NCI-H82 treated with DMSO at 0.1 percent for 48 hours (cell line): ENCODE data around the gene JAKMIP3.

Experiments used
- DNase-seq: peaks from one replicate; lab custom pipeline; 2025; ENCODE audit not compliant: unreplicated experiment; lab: John Stamatoyannopoulos, UW

Gene JAKMIP3

DNA sequence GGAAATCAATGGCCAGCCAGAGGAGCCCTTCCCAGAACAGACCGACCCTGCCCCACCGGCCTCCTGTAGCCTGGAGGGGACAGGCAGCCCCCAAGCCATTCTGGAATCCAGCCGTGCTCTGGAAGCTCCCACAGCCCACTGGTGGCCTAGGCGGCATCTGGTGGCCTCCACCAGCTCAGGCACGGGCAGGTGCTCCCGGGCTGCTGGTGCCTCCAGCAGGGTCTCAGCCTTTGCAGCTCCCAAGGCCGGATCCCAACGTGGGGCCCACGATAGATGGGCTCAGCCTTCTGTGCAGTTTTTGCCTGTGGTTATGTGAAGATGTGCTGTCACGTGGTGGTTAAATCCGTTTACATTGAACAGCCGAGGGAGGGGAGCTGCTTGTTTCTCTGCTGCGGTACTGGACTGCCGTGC lies 44.4 kb downstream of the JAKMIP3 start:
- no peak for DNase-seq

DNA sequence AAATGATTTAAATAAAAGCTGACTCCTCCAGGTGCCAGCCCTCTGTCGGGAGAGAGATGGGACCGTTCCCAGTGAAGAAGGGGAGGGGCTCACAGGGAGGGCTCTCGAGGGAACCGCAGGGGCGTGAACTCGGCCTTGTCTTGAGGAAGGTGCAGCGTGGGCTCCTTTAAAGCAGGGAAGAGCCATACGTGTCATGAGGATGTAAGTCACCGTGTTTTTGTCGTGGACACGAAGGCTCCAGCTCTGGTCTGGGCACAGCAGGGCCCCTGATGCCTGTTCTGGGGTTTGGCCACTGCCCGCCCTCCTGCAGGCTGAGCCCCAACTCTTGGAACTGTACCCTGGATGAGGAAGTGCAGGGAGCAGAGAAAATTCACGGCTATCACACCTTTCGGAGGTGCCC lies 45.0 kb downstream of the JAKMIP3 start:
- DNase-seq, result no peak

DNA sequence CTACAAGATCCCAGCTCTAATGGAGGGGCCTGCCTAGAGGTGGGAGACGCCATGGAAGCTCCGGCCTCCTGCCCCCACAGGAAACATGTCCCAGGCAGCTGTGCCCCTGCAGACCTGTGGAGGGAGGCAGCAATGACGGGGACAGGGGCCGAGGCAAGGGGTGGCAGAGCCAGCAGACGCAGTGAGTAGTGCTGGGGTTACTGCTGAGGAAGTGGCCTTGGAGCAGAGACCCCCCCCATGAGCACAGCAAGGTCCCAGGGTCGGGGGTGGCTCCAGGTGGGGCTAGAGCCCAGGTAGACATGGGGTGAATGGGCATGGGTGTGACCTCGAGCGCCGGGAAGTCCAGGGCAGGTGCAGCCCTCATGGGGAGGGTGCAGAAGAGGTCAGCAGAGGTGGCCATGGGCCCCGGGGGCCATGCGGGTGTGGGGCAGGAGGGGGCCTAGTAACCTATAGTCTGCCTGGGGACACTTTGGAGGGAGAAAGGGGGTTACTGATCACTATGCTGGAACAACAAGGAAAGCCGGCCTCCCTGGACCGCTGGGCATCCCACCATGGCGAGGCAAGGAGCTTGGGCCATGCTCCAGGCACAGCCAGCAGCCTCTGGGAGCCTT lies 45.5 kb downstream of the JAKMIP3 start:
- no peak for DNase-seq

DNA sequence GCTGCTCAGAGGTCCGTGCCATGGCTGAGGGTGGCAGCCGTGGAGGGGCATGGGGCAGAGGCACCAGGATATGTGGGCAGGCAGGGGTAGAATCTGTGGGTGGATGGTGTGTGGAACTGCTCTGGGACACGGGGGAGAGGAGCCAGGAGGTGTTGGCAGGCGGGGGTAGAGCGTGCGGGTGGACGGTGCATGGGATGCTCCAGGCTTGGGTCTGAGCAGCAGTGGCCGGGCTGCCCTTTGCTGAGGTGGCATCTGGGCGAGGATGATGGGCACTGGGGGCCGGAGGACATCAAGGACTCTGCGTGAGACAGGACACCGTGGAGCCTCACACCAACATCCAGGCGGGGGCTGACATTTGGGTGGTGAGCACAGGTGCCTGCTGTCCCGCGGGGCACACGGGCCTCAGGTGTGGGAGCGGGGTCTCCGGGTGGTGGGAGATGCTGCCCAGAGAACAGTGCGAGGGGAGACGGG lies 46.2 kb downstream of the JAKMIP3 start:
- DNase-seq, result no peak

DNA sequence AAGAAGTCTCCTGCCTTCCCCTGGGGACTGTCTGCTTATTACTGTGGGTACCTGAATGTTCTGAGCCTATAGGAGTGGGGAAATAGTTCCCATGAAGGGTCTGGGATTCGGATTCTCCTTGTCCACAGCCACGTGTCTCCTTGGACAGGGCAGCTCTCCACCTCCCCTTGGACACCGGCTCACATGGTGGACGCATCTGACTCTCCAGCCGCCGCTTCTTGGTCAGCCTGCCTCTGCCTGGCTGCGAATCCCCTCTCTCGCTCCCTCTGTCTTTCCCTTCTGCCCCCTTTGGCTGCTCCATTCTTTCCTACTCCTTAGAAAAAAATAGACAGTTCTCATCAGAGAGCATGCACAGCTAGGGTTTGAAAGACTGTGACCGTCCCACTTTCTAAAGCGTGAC lies 46.9 kb downstream of the JAKMIP3 start:
- DNase-seq, result no peak

DNA sequence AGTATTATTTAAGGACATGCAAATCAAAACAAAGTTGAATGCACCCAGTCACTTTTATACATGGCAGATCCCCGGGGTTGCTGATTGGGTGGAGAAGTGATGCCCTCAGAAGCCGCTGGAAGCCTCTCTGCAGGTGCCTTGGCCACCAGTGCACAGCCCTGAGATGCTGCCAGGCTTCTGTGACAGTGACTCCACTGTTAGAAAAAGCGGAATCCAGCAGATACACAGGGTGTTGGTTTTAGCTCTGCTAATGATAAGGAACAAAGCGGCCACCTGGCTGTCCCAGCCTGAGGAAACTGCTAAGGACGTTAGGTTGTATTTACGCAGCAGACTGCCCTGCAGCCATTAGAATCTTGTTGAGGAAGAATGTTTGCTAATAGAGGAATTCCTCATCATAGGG lies 47.5 kb downstream of the JAKMIP3 start:
- no peak for DNase-seq

DNA sequence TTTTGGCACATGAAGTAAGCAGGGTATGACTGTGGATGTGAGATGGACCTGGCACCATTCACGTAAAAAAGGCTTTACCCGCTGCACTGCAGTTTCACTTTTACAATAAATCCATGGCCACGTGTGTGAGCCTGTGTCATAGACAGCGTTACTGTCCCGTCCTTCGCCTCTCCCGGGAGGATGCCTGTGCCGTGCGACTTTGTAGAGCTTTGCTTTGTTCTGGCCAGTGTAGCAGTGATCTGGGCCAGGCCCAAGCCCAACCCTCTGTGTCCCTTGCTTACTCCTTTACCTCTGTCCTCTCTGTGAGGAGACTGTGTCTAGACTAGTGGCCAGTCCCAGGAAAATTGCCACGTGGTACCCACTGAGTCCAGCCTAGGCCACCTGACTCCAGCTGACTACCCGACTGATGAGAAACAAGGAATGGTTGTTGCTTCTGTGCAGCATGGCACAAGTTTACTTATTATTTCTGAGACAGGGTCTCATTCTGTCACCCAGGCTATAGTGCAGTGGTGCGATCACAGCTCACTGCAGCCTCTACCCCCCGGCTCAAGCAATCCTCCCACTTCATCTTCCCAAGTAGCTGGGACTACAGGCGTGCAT lies 48.1 kb downstream of the JAKMIP3 start:
- DNase-seq, result no peak

DNA sequence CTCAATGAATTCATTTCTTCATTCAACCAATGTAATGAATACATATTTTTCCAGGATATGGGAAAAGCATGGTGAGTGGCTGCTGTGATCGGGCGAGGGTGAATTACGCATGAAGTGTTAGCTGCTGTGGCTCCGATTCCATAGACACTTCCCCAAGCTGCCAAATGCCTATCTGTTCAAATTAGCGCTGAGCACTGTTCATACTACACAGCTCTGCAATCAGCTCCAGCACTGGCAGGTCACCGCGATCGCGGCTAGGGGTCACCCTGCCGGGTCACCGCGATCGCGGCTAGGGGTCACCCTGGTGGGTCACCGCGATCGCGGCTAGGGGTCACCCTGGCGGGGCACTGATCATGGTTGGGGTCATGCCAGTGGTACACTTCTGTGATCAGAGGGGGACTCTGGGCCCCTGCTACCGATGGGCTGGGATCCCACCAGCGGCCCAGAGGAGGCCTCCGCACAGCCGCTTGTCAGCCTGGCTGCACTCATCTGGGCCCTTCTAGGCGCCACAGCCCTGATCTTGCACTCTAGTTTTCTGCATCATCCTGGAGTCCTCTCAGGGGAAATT lies 49.3 kb downstream of the JAKMIP3 start:
- no peak for DNase-seq
